IPS-11a (cell line): Measurements from ENCODE around the gene COL10A1.
"Not testable (repeated sequence)": the region's sequence is repeated elsewhere in the genome, so short reads cannot be mapped to it uniquely, and the experiment has no call there.

ENCODE experiments used
- H3K4me3 ChIP-seq: one replicate; pipeline ENCODE4 v1.5.1; 2013; ENCODE audit warnings: low read depth, low read length, control low read depth

COL10A1 gene

GRCh38 chr6:116127771-116128493, 2.0 kb upstream of the COL10A1 start:
- H3K4me3 ChIP-seq, result no peak overlapping the region

GRCh38 chr6:116120430-116120829, 5.5 kb downstream of the COL10A1 start:
- H3K4me3 ChIP-seq, result no peak overlapping the region

GRCh38 chr6:116118608-116119007, 7.3 kb downstream of the COL10A1 start:
- H3K4me3 ChIP-seq, result no peak overlapping the region

- no peak overlapping the region for H3K4me3 ChIP-seq
Observed at GRCh38 chr6:116115781-116116180, 10.2 kb downstream of the COL10A1 start.

GRCh38 chr6:116113386-116113785, 12.5 kb downstream of the COL10A1 start:
- no peak overlapping the region for H3K4me3 ChIP-seq

GRCh38 chr6:116111552-116112528, 14.1 kb downstream of the COL10A1 start:
- no peak overlapping the region for H3K4me3 ChIP-seq

GRCh38 chr6:116108836-116109235, 17.1 kb downstream of the COL10A1 start:
- H3K4me3 ChIP-seq, result no peak overlapping the region

GRCh38 chr6:116106146-116106545, 19.8 kb downstream of the COL10A1 start:
- no peak overlapping the region for H3K4me3 ChIP-seq

- no peak overlapping the region for H3K4me3 ChIP-seq
Observed at GRCh38 chr6:116105247-116105646, 20.7 kb downstream of the COL10A1 start.

GRCh38 chr6:116104636-116105035, 21.3 kb downstream of the COL10A1 start:
- no peak overlapping the region for H3K4me3 ChIP-seq

GRCh38 chr6:116102873-116103272, 23.1 kb downstream of the COL10A1 start:
- no peak overlapping the region for H3K4me3 ChIP-seq

- H3K4me3 ChIP-seq, result peak overlapping the region; percentile 80
Observed at GRCh38 chr6:116101790-116102189, 24.1 kb downstream of the COL10A1 start.

GRCh38 chr6:116101302-116101718, 24.6 kb downstream of the COL10A1 start:
- H3K4me3 ChIP-seq, result peak overlapping the region; percentile 80

- H3K4me3 ChIP-seq, result peak within 1 kb of the TSS; percentile 80
Observed at GRCh38 chr6:116100419-116101301, 25.3 kb downstream of the COL10A1 start, which contains the start of gene NT5DC1. Gene NT5DC1, plus strand, starts transcription at chr6:116100853. Its CDS starts 78 bp downstream, at chr6:116100931.

GRCh38 chr6:116099036-116099435, 26.9 kb downstream of the COL10A1 start:
- no peak overlapping the region for H3K4me3 ChIP-seq

- H3K4me3 ChIP-seq, result no peak overlapping the region
Observed at GRCh38 chr6:116096979-116097816, 28.7 kb downstream of the COL10A1 start.

GRCh38 chr6:116096048-116096759, 29.7 kb downstream of the COL10A1 start:
- H3K4me3 ChIP-seq, result not testable (repeated sequence)

GRCh38 chr6:116094041-116094440, 31.9 kb downstream of the COL10A1 start:
- H3K4me3 ChIP-seq, result no peak overlapping the region

GRCh38 chr6:116090251-116090650, 35.7 kb downstream of the COL10A1 start:
- H3K4me3 ChIP-seq, result no peak overlapping the region
